GM12892 (cell line): ENCODE measurements around the gene CEP20.

Source experiments
- DNase-seq: peaks from one replicate; pipeline ENCODE4 v3.0.0; 2011; ENCODE audit not compliant: insufficient read length
- FAIRE-seq: peaks from 2 replicates; lab custom pipeline; 2011; peaks lifted over from hg19 to GRCh38; lab: Jason Lieb, UNC
- POLR2A ChIP-seq: IDR thresholded peaks from 2 replicates; pipeline ENCODE4 v1.6.1; 2011; ENCODE audit warnings: low read depth, low read length, control low read depth
- POLR2AphosphoS5 ChIP-seq: IDR thresholded peaks from 2 replicates; pipeline ENCODE4 v1.6.1; 2011; ENCODE audit warnings: low read depth, low read length, control low read depth
- TAF1 ChIP-seq: IDR thresholded peaks from 2 replicates; pipeline ENCODE4 v1.6.1; 2011; ENCODE audit warnings: low read depth, mild to moderate bottlenecking, control low read depth, low read length, borderline replicate concordance

CEP20 gene

GRCh38 chr16:15915555-15916081 is 27.2 kb upstream of the CEP20 start:
- TF ChIP-seq POLR2AphosphoS5 = no peak
- no peak for TF ChIP-seq TAF1
- no peak for TF ChIP-seq POLR2A
- no peak for FAIRE-seq
- no peak for DNase-seq

DNA sequence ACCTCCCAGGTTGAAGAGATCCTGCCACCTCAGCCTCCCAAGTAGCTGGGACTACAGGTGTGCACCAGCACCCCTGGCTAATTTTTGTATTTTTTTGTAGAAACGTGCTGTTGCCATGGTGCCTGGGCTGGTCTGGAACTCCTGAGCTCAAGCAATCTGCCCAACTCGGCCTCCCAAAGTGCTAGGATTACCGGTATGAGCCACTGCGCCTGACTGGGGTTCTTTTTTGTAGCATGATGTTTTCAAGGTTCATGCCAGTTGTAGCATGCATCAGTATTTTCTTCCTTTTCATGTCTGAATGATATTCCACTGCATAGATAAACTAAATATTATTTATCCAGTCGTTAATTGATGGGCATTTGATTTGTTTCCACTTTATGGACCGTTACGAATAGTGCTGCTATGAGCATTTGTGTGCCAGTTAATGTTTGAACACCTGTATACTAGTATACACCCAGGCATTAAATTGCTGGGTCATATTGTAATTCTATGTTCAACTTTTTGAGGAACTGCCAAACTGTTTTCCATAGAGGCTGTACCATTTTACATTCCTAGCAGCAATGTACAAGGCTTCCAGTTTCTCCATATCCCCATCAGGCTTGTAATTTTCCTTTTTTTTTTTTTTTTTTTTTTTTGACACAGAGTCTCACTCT is 24.8 kb upstream of the CEP20 start:
- FAIRE-seq (no peak), DNase-seq (no peak)
- TF ChIP-seq POLR2AphosphoS5 = no peak

DNA sequence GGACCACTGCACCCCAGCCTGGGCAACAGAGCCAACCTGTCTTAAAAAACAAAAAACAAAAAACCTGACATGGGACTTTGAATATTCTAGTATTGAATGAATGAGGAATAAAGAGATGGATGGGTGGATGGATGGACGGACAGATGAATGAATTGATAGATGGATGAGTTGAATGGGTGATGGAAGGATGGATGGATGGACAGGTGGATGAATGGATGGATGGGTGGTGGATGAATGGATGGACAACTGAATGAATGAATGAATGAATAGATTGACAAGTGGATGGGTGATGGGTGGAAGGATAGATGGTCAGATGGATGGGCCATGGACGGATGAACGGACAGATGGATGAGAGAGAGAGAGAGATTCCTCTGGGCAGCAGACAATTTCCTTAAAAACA is 22.8 kb upstream of the CEP20 start:
- TF ChIP-seq TAF1 = no peak
- TF ChIP-seq POLR2AphosphoS5 = no peak
- TF ChIP-seq POLR2A = no peak
- DNase-seq = no peak
- no peak for FAIRE-seq

DNA sequence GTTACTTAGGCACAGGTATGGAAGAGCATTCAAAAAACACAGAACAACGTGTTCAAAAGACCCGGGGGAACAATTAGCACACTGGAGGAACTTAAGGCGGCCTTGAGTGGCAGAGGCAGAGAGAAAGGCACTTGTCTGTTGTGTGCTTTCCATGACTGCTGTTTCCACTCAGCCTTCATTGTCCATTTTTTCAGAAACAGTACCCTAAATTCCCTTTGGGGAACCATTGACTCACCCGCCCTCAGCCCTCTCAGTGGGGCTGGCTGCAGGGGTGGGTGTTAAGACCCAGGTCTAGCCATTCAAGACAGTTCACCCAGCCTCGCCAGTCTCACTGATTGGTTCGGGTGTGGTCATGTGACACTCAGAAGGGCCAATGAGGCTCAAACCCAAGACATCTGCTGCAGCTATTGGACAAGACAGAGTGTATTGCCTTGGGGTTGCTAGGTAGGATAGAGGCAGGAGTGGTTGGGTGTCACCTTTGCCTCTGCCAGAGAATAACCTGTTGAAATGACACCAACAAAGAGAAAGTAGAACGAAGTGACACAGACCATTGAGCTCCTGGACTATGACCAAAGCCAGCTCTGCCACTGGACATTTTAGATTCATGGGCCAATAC is 19.6 kb upstream of the CEP20 start:
- FAIRE-seq = peak; percentile 84

GRCh38 chr16:15906439-15906838 is 18.0 kb upstream of the CEP20 start:
- TF ChIP-seq TAF1 (no peak), POLR2A (no peak), POLR2AphosphoS5 (no peak)
- FAIRE-seq (no peak), DNase-seq (no peak)

More for the DNA sequence above, 19.6 kb upstream of the CEP20 start:
- peak; percentile 65 for DNase-seq
- TF ChIP-seq POLR2AphosphoS5 (no peak), POLR2A (no peak), TAF1 (no peak)

- DNase-seq (no peak), FAIRE-seq (no peak)
- no peak for TF ChIP-seq POLR2A
- no peak for TF ChIP-seq POLR2AphosphoS5
- no peak for TF ChIP-seq TAF1
Observed at GRCh38 chr16:15903960-15904359, 15.6 kb upstream of the CEP20 start.

- no peak for TF ChIP-seq TAF1
- no peak for TF ChIP-seq POLR2A
- TF ChIP-seq POLR2AphosphoS5 = no peak
- DNase-seq = no peak
- FAIRE-seq = no peak
Observed at GRCh38 chr16:15900901-15901500, 12.6 kb upstream of the CEP20 start.

GRCh38 chr16:15900357-15900756 is 12.0 kb upstream of the CEP20 start:
- FAIRE-seq (no peak), DNase-seq (no peak)
- TF ChIP-seq POLR2AphosphoS5 (no peak), TAF1 (no peak), POLR2A (no peak)

- TF ChIP-seq POLR2AphosphoS5 (no peak), TAF1 (no peak), POLR2A (no peak)
- peak; percentile 41 for DNase-seq
Observed at GRCh38 chr16:15899538-15900100, 11.2 kb upstream of the CEP20 start.

DNA sequence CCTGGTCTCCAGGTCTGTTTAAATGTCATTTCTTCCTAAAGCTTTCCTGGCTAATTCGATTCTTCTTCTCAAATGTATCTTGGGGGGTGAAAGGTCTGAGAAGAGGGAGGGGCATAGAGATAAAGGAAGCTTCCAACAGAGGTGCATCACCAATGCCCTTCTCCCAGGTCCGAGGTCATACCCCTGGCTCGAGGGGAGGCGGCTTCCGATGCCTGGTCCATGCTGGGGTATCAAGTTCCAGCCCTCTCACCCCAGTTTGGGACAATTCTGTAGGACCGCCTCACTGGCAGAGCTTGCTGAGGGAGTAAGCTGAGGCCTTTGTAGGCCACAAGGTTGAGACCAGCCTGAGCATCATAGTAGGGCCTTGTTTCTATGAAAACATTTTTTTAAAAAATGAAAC is 10.3 kb upstream of the CEP20 start:
- no peak for FAIRE-seq
- TF ChIP-seq TAF1 (no peak), POLR2AphosphoS5 (no peak), POLR2A (no peak)
- DNase-seq = no peak

More at GRCh38 chr16:15899538-15900100, 11.2 kb upstream of the CEP20 start:
- peak; percentile 38 for FAIRE-seq

DNA sequence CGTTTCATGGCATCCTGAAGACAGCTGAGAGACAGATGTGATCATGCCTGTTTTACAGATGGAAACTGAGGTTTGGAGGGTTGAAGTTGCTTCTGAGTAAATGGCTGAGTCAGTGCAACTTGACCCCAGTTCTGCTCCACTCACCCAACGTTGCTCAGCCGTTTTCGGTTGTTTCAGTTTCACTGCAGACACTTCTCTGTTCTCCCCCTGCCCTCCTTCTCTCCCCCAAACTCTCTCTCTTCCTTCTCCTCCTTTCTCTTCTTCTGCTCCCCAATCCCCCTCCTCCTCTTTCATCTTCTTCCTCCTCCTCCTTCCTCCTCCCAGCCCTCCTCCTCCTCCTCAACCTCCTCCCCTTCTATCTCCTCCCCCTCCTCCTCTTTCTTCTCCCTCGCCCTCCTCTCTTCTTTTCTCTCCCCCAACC is 9.4 kb upstream of the CEP20 start:
- FAIRE-seq (peak; percentile 80), DNase-seq (peak; percentile 56)
- no peak for TF ChIP-seq TAF1
- no peak for TF ChIP-seq POLR2A
